Kidney glomerular epithelial cell (primary cell): ENCODE data around the gene HCFC1R1.
"Not testable (repeated sequence)": the region's sequence is repeated elsewhere in the genome, so short reads cannot be mapped to it uniquely, and the experiment has no call there.

ENCODE experiments used
- DNase-seq: peaks from one replicate; lab custom pipeline; 2025; lab: John Stamatoyannopoulos, UW

The HCFC1R1 gene

DNA sequence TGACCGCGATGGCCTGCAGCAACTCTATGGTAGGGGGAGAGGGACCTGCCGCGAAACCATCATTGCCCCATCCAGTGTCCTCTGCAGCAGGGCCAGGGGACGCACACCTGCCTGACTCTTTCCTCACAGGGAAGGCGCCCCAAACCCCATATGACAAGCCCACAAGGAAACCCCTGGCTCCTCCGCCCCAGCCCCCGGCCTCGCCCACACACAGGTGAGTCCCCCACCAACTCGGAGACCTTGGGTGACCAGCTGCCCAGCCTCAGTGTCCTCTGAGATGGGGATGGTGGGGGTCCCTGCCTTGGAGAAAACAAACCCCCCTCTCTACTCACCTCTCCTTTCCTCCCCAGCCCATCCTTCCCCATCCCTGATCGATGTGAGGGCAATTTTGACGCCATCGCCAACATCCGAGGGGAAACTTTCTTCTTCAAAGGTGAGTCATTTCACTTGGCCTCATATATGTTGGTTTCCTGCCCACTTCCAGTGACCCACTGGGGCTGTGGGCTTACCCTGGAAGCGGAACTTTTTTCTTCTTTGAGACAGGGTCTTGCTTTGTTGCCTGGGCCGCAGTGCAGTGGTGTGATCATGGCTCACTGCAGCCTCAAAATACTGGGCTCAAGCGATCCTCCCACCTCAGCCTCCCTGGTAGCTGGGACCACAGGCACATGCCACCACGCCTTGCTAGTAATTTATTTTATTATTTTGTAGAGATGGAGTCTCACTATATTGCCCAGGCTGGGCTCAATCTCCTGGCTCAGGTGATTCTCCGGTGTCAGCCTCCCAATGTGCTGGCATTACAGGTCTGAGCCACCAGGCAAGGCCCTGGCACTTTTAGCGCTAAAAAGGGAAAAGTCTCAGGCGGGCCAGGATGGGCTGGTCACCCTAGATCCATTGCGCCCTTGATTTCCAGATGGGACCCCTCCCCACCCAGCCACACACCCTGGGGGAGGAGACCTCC is 33.7 kb upstream of the HCFC1R1 start:
- no peak for DNase-seq

DNA sequence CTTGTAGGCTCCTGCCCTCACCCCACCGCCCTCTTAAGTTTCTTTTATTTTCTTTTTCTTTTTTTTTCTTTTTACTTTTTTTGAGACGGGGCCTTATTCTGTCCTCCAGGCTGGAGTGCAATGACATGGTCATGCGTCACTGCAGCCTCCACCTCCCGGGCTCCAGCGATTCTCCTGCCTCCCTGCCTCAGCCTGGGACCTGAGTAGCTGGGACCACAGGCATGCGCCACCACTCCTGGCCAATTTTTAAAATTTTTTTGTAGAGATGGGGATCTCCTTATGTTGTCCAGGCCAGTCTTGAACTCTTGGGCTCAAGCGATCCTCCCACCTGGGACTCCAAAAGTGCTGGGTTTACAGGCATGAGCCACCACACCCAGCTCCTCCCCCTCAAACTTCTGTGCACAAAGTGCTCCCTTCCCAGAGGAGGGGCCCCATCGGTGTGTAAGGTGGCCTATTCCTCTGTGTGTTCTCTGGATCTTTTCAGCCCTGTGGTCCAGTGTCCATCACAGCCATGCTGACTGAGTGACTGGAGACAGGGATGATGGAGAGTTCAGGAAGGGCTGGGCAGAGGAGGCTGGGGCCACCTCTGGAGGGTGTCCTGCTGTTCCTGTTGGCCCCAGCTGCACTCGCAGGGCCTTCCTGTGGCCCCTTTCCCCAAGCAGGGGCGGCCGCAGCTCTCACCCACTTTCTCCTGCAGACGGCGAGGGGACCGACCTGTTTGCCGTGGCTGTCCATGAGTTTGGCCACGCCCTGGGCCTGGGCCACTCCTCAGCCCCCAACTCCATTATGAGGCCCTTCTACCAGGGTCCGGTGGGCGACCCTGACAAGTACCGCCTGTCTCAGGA is 32.8 kb upstream of the HCFC1R1 start:
- DNase-seq: no peak

DNA sequence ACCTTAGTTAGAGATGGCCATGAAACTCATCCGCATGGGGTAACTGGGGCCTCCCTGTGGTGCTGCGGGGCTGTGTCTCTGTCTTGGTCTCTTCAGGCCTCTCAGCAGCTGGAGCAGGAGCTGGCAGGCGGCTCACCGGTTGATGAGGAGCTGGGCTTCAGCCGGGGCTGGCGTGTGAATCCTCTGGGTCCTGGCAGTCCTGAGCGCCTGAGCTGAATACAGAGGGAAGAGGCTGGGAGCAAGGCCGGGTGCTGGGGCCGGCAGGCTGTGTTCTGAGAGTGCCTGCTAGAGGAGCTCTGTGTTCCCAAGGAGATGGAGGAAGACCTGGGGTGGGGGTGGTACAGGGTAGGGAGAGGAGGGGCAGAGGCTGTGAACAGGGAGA is 32.0 kb upstream of the HCFC1R1 start:
- not testable (repeated sequence) for DNase-seq

DNA sequence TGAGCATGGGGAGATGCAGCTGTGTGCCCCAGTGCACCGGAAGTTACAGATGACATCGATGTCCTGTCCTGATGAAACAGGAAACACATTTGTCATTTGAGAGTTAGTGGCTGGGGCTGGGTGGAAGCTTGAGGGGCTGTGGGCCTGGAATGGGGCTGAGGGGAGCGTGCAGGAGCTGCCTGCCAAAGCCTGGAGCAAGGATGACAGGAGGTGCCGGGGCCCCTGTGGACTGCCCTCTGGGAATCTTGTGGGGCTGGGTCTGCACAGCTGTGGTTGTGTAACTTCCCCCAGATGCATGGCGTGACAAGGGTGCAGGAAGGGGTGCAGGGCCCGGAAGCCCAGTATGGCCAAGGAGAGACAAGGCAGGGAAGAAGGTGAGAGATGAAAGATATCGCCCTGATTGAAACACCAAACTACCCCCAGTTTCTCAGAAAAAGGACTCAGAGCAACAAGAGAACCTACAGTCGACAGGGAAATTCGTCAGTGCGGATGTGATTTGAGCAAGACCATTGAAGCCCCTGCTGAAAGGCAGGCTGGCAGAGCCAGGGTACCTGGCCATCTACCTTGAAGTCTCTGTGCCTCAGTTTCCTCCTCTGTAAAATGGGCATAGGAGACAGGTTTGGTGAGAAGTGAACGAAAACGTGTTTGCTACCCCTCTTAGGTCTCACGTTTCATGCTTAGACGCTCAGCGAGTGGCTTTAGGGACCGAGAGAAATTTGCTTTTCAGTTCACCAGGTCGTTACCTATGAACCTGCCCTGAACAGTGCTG is 31.4 kb upstream of the HCFC1R1 start:
- DNase-seq: no peak

DNA sequence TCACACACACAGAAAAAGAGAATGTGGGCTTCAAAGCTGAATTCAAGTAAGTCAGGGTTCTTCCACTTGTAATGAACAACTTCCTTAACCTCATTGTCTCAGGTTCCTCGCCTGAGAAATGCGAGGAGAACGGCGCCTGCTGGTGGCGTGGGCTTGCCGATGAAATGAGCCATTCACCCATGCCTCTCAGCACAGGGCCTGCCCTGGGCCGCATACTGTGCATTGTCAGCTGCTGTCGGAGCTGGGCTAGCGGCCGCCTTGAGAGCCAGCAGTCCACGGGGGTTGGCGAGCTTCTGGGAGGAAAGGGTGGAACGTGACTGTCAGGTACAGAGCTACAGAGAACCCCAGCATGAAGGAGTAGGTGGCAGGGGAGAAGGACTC is 29.6 kb upstream of the HCFC1R1 start:
- DNase-seq: not testable (repeated sequence)

DNA sequence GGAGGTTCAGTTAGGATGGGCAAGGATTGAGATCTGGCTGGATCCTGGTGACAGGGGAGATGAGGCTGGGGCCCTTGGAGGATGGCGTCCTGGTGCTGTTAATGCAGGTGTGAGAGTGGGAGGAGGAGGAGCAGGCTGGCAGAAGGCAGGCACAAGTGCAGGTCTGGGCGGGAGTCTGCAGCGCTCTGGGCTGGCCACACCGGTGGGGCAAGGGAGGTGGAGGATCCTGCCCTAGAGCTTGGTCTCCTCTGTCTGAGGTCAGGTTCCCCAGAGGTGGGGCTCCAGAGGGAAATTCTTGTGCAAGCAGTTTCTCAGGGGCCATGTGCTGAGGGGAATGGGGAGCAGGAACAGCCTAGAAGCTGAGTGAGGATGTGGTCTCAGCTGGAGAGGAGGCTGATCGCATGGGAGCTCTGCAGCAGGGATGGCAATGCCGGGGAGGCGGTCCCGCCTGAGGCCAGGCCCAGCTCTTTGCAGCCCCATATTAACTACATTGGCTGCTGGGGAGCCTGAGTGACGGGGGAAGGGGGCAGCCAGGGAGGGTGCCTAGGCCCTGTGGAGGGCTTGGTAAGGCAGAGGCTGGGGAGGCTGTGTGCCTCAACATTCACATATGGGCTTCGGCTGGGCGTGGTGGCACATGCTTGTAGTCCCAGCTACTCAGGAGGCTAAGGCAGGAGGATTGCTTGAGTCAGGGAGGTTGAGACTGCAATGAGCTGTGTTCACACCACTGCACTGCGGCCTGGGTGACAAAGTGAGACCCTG is 29.0 kb upstream of the HCFC1R1 start:
- not testable (repeated sequence) for DNase-seq

DNA sequence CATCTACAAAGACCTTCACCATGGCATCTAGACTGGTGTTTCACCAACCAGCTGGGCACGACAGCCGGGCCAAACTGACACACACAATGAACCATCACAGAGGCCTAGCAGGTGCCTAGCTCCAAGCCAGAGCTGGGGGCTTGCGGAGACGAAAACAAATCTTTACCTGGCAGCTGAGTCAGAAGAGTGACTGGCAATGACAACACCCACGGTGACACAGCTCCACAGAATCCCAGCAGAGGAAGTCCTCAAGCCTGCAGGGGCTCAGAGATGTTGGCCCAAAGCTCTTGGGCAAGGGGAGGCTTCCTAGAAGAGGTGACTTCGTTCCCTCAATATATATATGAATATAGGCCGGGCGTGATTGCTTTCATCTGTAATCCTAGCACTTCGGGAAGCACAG is 27.8 kb upstream of the HCFC1R1 start:
- DNase-seq: no peak

DNA sequence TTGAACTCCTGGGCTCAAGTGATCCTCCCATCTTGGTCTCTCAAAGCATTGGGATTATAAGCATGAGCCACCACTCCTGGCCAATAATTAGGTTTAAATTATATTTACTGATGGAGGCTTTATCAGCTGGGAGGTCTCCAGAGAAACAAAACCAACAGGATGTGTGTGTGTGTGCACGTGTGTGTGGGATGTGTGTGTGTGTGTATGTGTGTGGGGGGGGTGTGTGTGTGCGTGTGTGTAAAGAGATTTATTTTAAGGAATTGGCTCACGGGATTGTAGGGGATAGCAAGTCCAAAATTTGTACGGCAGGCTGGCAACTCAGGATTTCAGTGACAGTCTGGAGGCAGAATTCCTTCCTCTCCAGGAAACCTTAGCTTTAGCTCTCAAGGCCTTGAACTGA is 27.3 kb upstream of the HCFC1R1 start:
- DNase-seq: no peak

DNA sequence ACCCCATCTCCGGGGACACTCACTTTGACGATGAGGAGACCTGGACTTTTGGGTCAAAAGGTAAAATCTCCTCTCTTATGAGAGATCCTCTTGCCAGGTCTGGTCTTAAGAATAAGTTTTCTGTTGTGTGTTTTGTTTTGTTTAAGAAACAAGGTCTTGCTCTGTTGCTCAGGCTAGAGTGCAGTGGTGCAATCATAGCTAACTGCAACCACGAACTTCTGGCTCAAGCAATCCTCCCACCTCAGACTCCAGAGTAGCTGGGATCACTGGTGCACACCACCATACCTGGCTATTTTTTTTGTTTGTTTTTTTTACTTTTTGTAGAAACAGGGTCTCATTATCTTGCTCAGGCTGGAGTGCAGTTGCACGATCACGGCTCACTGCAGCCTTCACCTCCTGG is 26.7 kb upstream of the HCFC1R1 start:
- no peak for DNase-seq

DNA sequence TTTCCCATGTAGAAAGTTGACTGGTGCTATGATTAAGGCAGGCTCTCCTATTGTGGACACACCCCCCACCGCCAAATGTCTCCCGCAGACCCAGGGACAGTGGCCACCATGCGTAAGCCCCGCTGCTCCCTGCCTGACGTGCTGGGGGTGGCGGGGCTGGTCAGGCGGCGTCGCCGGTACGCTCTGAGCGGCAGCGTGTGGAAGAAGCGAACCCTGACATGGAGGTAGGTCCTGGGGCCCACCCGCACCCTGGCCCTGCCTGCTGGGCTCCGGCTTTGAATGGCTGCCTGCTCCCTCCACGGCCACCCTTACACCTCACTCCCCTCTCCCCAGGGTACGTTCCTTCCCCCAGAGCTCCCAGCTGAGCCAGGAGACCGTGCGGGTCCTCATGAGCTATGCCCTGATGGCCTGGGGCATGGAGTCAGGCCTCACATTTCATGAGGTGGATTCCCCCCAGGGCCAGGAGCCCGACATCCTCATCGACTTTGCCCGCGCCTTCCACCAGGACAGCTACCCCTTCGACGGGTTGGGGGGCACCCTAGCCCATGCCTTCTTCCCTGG is 26.3 kb upstream of the HCFC1R1 start:
- no peak for DNase-seq

DNA sequence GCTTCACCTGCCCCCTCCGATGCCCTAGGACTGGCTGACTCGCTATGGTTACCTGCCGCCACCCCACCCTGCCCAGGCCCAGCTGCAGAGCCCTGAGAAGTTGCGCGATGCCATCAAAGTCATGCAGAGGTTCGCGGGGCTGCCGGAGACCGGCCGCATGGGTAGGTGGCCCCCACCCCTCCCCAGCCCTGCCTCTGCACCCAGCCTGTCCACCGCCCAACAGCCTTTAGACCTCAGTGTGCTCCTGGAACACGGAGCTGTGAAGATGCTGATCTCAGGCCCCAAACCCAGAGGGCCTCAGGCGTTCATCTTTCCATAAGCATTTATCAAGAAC is 23.6 kb upstream of the HCFC1R1 start:
- DNase-seq: no peak

DNA sequence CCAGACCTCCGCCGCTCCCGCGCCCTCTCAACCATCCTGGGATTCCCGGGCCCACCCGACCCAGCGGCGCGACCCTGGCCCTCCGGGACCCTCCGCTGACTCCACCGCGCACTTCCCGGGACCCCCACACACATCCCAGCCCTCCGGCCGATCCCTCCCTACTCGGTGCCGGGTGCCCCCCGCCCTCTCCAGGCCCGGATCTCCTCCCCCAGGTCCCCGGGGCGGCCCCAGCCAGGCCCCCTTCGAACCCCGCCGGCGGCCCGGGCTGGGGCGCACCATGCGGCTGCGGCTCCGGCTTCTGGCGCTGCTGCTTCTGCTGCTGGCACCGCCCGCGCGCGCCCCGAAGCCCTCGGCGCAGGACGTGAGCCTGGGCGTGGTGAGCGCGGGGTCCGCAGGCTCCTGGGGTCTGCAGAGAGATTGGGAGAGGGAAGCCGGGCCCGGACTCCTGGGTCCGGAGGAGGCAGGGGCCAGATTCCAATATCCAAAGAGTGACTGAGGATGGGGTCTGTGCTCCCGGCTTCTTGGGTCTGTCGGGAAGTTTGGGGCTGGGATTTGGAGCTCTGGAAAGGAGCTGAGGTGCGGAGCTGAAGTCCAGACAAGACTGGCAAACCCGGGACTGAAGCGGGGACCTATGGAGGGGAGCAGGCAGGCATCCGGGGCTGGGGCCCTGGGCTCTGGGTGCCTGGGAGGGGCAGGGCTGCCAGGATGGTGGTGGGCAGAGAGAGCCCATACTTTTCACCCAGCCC is 23.1 kb upstream of the HCFC1R1 start:
- DNase-seq: no peak

DNA sequence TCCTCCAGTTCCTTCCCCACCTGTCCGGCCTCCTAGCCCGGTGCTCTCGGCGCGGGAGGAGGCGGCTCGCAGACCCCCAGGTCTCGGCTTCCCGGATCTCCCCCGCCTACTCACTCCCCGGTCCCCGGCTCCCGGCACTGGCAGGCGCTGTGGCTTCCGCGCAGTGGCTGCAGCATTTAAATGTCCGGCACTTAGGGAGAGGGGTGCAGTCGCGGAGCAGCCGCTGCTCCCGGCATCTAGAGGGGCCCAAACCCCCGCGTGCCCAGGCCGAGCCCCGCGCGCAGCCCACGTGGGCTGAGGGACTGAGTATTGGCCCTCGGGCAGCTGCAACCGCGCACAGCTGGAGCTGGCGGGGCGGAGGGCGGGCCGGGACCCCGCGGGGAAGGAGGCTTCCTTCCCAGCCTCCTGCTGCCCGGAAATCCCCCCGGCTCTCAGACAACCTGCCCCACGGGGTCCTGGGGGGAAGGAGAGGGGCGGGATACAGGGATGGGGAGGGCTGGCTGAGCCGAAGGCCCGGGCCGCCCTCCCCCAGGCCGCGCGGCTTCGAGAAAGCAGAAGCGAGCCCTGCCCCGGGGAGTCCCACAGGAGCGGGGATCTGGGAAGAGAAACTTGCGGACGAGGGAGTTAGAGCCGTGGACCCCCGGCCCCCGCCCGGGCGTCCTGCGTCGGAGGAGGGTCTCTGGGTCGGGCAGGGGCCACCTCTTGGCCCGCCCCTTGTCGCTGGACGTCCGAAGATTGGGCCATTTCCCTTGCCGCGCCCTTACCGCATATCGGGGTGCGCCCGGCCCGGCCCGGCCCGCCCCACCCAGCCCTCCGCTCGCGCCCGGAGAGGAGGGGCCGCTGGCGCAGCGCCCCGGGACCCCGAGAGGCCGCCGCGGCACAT is 22.3 kb upstream of the HCFC1R1 start, which contains the start of gene MMP25:
TSS of gene MMP25 (plus strand) at position 804 of the 883 bp plus-strand sequence. CDS start 357 bp downstream, outside the sequence.
- DNase-seq: no peak

DNA sequence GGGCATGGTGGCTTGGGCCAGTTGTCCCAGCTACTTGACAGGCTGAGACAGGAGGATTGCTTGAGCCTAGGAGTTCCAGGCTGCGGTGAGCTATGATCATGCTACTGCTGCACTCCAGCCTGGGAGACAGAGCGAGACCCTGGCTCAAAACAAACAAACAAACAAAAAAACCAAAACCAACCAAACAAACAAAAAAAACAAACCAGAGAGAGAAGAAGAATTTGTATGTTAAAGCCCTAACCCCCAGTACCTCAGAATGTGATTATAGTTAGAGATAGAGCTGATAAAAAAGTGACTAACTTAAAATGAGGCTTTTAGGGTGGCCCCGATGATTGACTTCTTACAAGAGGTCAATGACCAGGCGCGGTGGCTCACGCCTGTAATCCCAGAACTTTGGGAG is 21.0 kb upstream of the HCFC1R1 start:
- no peak for DNase-seq

DNA sequence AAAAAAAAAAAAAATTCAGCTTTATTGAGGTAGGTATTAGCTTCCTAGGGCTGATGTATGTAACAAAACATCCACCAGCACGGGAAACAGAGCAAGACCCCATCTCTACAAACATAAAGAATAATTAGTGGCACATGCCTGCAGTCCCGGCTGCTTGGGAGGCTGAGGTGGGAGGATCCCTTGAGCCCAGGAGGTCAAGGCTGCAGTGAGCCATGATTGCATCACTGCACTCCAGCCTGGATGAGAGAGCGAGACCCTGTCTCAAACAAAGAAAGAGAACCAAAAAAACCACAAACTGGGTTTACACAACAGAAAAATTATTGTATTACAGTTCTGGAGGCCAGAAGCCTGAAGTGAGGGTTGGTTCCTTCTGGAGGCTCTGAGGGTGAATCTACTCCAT is 18.6 kb upstream of the HCFC1R1 start:
- DNase-seq: no peak

DNA sequence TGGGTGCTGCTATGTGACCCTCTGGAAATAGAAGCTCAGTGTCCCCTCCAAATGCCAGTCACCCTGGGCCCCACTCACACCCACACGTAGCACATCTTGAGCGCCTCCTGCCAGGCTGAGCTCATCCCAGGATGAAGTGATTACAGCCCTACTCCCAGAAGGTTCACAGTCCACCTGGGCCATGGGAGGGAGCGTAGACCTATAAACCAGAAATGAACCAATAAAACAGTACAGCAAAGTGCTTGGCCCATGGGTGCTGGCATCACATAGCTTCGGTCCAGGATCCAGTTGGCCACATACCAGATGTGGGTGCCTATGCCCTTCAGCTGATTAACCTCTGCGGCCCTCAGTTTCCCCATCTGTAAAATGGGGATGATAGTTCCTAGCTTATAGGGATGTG is 15.2 kb upstream of the HCFC1R1 start:
- DNase-seq: no peak

DNA sequence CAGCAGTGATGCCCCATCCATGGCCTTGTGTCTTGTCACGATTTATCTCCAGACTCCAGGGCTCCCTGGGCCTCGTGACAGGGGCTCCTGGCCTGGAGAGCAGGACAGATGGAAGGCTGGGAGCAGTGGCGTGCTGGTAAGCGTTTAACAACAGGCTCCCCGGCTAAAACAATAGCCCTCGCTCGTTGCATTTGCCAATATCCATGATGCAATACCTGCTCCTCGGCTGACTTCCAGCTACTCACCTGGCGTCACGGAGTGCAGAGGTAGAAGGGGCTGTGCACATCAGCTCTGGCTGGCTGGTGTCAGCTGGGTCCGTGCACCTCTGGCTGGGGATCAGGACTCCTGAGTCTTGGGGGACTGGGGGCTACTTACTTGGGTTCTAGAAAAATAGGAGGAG is 14.5 kb upstream of the HCFC1R1 start:
- DNase-seq: no peak

DNA sequence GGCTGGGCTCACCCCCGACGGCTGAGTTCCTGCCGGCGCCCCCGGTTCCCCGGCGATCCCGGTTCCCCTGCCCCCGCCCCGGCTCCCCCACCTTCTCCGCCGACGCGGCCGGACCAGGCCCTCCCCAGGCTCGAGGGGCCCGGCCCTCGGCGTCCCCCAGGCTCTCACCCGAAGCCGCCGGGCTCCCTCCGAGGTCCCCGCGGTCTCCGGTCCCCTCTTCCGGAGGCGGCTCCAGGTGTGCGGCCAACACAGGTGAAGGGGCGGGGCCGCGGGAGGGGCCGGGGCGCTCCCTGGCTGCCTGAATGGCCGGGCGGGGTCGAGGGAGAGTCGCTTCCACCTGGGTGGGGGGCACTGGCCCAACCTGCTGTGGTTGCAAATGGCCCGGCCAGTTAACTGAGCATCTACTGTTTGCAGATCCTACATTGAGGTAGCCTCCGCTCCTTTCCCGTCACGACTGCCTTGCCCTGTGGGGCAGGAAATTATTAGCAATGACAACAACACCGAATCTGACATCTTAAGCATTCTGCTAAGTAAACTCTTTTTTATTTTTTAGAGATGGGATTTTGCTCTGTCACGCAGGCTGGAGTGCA is 13.1 kb upstream of the HCFC1R1 start, which contains the start of gene BICDL2:
TSS of gene BICDL2 (minus strand) at position 219 of the 590 bp plus-strand sequence. CDS start 1,448 bp downstream, outside the sequence.
- no peak for DNase-seq
